ENCODE data around the gene RNF144B. TPM values are rescaled to one million over a fixed set of nuclear protein-coding genes. Genes with fewer than 3 reads are reported as not detected.
"Not testable (repeated sequence)": the region's sequence is repeated elsewhere in the genome, so short reads cannot be mapped to it uniquely, and the experiment has no call there.

The RNF144B gene
- total RNA-seq, 1 experiment from 2014 or later = 36.4 TPM

DNA sequence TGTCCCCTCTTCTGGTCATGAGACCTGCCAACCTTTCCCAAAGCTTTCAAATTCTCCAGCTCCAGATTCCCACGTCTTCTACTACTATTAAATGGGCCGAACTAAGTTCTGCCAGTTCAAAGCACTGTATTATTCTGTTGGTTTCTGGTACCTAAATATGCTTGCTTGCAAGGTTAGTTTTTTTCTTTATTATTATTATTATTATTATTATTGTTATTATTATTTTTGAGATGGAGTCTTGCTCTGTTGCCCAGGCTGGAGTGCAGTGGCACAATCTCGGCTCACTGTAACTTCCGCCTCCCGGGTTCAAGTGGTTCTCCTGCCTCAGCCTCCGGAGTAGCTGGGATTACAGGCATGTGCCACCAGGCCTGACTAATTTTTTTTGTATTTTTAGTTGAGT lies 17.8 kb downstream of the RNF144B start:
- not testable (repeated sequence) for H2AFZ ChIP-seq (ENCODE audit: low read length); H3K9ac ChIP-seq (ENCODE audit: low read length); H3K4me3 ChIP-seq (ENCODE audit: low read length); H3K27me3 ChIP-seq (ENCODE audit: low read length); DNase-seq; H3K27ac ChIP-seq (ENCODE audit: low read length); H3K4me2 ChIP-seq (ENCODE audit: low read depth, low read length, poor library complexity, severe bottlenecking); H3K9me2 ChIP-seq (replicated peaks; ENCODE audit: insufficient read depth, low read length); H3K9me3 ChIP-seq (ENCODE audit: low read length)
- H4K20me1 ChIP-seq (ENCODE audit: insufficient read depth, low read depth, low read length) = peaks cover 16% of the 10 kb centered on the region; the same call in 1 of the 2 replicates
- peaks cover 75% of the 10 kb centered on the region for H3K79me2 ChIP-seq (ENCODE audit: low read length)
- H3K4me1 ChIP-seq (ENCODE audit: low read length) = peaks cover 77% of the 10 kb centered on the region
- peaks cover 66% of the 10 kb centered on the region for H3K36me3 ChIP-seq (ENCODE audit: insufficient read depth, low read length)

DNA sequence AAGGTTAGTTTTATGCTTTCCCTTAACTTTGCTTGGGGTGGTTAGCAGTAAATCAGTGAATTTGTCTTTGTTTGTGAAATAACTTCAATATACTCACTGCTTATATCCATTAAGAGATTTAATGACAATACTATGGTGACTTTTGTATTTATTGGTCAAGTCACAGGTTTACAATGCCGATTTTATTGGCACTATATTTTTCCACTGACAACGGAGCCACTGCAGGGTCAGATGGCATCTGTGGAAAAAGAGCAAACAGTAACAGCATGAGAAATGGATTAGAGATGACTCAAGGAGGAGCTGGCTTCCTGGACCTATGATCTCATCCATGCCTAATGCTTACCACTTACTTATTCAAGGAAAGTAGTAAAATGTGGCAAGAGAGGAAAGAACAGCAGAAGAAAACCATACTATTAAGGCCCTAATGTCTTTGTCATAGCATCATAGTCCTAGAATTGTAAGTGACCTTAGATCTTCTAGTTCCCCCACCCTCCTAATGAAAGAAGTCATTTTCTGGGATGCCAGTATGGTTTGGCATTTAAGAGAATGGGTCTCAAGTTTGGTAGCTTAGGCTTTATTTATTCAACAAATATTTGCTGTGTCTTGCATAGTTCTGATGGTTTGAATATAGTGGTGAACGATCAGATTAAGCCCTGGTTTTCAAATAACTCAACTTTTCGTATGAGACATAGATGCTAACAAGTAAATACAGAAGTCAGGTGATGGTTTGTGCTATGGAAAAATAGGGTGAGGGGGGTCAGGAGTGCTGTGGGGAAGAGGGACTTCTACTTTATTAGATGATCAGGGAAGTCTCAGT lies 18.5 kb downstream of the RNF144B start:
- peaks cover 60% of the 10 kb centered on the region for H3K36me3 ChIP-seq (ENCODE audit: insufficient read depth, low read length)
- no peak overlapping the region for H3K4me2 ChIP-seq (ENCODE audit: low read depth, low read length, poor library complexity, severe bottlenecking)
- no peaks in the 10 kb centered on the region for H3K9me2 ChIP-seq (replicated peaks; ENCODE audit: insufficient read depth, low read length)

DNA sequence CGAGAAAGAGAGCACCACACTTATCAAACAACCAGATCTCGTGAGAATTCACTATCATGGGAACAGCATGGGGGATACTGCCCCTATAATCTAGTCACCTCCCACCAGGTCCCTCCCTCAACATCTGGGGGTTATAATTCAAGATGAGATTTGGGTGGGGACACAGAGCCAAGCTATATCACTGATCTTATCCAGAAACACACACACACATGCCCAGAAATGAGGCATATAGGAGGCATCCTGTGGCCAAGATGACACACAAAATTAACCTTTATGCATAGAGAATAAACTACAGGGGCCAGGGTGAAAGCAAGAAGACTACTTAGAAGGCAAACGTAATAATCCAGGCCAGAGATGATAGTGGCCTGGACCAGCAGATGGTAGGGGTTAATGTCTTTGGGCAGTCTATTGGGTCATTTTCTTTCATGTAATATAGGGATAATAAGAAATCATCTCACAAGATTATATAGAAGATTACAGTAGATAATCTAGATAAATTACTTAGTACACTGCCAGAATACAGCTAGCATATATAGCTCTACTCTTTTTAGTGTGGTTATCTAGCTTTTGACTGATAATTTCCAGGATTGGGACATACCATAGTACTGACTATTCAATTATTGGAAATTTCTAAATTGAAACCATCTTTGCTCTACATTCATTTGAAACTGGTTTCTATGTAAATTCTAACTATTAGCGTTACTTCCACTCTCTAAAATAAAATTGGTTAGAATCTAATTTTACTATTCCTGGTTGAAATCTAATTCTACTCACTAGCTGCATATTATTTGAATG lies 20.0 kb downstream of the RNF144B start:
- H3K4me3 ChIP-seq (ENCODE audit: low read length) = no peak overlapping the region
- peaks cover 73% of the 10 kb centered on the region for H3K79me2 ChIP-seq (ENCODE audit: low read length)
- H4K20me1 ChIP-seq (ENCODE audit: insufficient read depth, low read depth, low read length) = peaks cover 16% of the 10 kb centered on the region; the same call in 1 of the 2 replicates
- peaks cover 67% of the 10 kb centered on the region for H3K4me1 ChIP-seq (ENCODE audit: low read length)
- DNase-seq = peak; percentile 68
- H3K9me3 ChIP-seq (ENCODE audit: low read length) = no peaks in the 10 kb centered on the region
- H3K9me2 ChIP-seq (replicated peaks; ENCODE audit: insufficient read depth, low read length) = no peaks in the 10 kb centered on the region
- no peak overlapping the region for H2AFZ ChIP-seq (ENCODE audit: low read length)
- no peaks in the 10 kb centered on the region for H3K27me3 ChIP-seq (ENCODE audit: low read length)
- no peak overlapping the region for H3K27ac ChIP-seq (ENCODE audit: low read length)
- peak overlapping the region; percentile 33 for H3K4me2 ChIP-seq (ENCODE audit: low read depth, low read length, poor library complexity, severe bottlenecking)
- peaks cover 47% of the 10 kb centered on the region for H3K36me3 ChIP-seq (ENCODE audit: insufficient read depth, low read length)
- H3K9ac ChIP-seq (ENCODE audit: low read length) = no peak overlapping the region

More for the DNA sequence above, 18.5 kb downstream of the RNF144B start:
- H4K20me1 ChIP-seq (ENCODE audit: insufficient read depth, low read depth, low read length) = peaks cover 16% of the 10 kb centered on the region; the same call in 1 of the 2 replicates
- H2AFZ ChIP-seq (ENCODE audit: low read length) = no peak overlapping the region
- H3K4me3 ChIP-seq (ENCODE audit: low read length) = no peak overlapping the region
- H3K9ac ChIP-seq (ENCODE audit: low read length) = no peak overlapping the region
- H3K27me3 ChIP-seq (ENCODE audit: low read length) = no peaks in the 10 kb centered on the region
- H3K79me2 ChIP-seq (ENCODE audit: low read length) = peaks cover 77% of the 10 kb centered on the region
- no peak for DNase-seq
- H3K27ac ChIP-seq (ENCODE audit: low read length) = no peak overlapping the region
- H3K4me1 ChIP-seq (ENCODE audit: low read length) = peaks cover 76% of the 10 kb centered on the region
- no peaks in the 10 kb centered on the region for H3K9me3 ChIP-seq (ENCODE audit: low read length)

DNA sequence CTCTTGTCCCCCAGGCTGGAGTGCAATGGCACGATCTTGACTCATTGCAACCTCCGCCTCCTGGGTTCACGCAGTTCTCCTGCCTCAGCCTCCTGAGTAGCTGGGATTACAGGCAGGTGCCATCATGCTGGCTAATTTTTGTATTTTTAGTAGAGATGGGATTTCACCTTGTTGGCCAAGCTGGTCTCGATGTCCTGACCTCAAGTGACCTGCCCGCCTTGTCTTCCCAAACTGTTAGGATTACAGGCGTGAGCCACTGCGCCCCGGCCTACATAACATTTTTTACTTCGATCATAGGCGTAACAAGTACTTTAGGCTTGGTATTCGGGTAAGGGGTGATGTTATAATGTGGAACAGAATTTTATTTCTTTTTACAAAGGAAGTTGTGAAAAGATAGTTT lies 22.5 kb downstream of the RNF144B start:
- not testable (repeated sequence) for H3K4me2 ChIP-seq (ENCODE audit: low read depth, low read length, poor library complexity, severe bottlenecking); DNase-seq; H3K9ac ChIP-seq (ENCODE audit: low read length); H3K9me3 ChIP-seq (ENCODE audit: low read length); H3K9me2 ChIP-seq (replicated peaks; ENCODE audit: insufficient read depth, low read length); H3K27me3 ChIP-seq (ENCODE audit: low read length); H3K4me3 ChIP-seq (ENCODE audit: low read length); H3K27ac ChIP-seq (ENCODE audit: low read length); H2AFZ ChIP-seq (ENCODE audit: low read length)
- Histone ChIP-seq H3K79me2 (ENCODE audit: low read length) (peaks cover 73% of the 10 kb centered on the region), H3K4me1 (ENCODE audit: low read length) (peaks cover 72% of the 10 kb centered on the region), H4K20me1 (ENCODE audit: insufficient read depth, low read depth, low read length) (peaks cover 16% of the 10 kb centered on the region; the same call in 1 of the 2 replicates), H3K36me3 (ENCODE audit: insufficient read depth, low read length) (peaks cover 32% of the 10 kb centered on the region; the same call in 1 of the 2 replicates)

DNA sequence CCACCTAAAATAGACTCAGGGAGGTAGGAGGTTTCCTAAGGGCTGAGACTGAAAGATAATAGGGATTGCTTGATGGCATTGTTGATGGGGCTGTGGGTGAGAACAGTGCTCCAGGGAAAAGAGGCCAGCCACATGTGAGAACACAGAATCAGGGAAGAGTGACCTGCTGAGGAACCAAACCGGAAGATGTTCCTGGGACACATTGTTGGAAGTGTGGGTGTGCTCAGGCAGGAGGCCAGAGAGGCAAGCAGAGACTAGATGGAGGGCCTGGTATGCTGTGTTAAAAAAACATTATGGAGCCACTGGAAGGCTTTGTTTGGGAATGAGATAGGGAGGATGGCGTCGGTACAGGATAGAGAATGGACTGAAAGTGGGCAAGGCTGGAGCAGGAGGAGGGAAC lies 23.3 kb downstream of the RNF144B start:
- H3K9ac ChIP-seq (ENCODE audit: low read length) = no peak overlapping the region
- peaks cover 76% of the 10 kb centered on the region for H3K79me2 ChIP-seq (ENCODE audit: low read length)
- no peak overlapping the region for H3K27ac ChIP-seq (ENCODE audit: low read length)
- no peaks in the 10 kb centered on the region for H3K9me3 ChIP-seq (ENCODE audit: low read length)
- no peak overlapping the region for H2AFZ ChIP-seq (ENCODE audit: low read length)
- no peaks in the 10 kb centered on the region for H3K9me2 ChIP-seq (replicated peaks; ENCODE audit: insufficient read depth, low read length)
- H3K4me3 ChIP-seq (ENCODE audit: low read length) = no peak overlapping the region
- H3K4me1 ChIP-seq (ENCODE audit: low read length) = peaks cover 71% of the 10 kb centered on the region
- no peak for DNase-seq
- peaks cover 32% of the 10 kb centered on the region for H3K36me3 ChIP-seq (ENCODE audit: insufficient read depth, low read length)
- no peak overlapping the region for H3K4me2 ChIP-seq (ENCODE audit: low read depth, low read length, poor library complexity, severe bottlenecking)
- H3K27me3 ChIP-seq (ENCODE audit: low read length) = no peaks in the 10 kb centered on the region
- peaks cover 15% of the 10 kb centered on the region; the same call in 1 of the 2 replicates for H4K20me1 ChIP-seq (ENCODE audit: insufficient read depth, low read depth, low read length)

DNA sequence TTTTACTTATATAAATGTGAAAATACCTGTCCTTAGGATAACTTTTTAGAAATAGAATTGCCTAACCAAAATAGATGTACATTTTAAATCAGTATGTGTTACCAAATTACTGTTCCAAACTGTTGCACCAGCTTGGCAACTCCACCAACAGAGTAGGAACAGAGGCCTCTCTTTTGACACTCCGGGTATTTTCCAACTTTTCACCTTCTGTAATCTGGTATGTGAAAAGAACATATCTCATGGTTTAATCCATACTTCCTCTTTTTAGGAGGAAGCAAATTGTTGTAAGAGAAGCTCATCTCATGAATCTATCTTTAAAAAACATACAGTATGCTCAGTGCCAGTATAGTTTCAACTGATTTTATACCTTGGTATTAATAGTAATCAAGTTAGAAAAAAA lies 24.9 kb downstream of the RNF144B start:
- Histone ChIP-seq H4K20me1 (ENCODE audit: insufficient read depth, low read depth, low read length) (peaks cover 4% of the 10 kb centered on the region; the same call in 1 of the 2 replicates), H3K9me2 (replicated peaks; ENCODE audit: insufficient read depth, low read length) (no peaks in the 10 kb centered on the region), H3K79me2 (ENCODE audit: low read length) (peaks cover 75% of the 10 kb centered on the region), H3K27me3 (ENCODE audit: low read length) (no peaks in the 10 kb centered on the region), H2AFZ (ENCODE audit: low read length) (no peak overlapping the region), H3K9me3 (ENCODE audit: low read length) (no peaks in the 10 kb centered on the region), H3K4me2 (ENCODE audit: low read depth, low read length, poor library complexity, severe bottlenecking) (peak overlapping the region; percentile 11), H3K9ac (ENCODE audit: low read length) (no peak overlapping the region), H3K36me3 (ENCODE audit: insufficient read depth, low read length) (peaks cover 22% of the 10 kb centered on the region), H3K4me3 (ENCODE audit: low read length) (no peak overlapping the region), H3K27ac (ENCODE audit: low read length) (peak overlapping the region; percentile 64), H3K4me1 (ENCODE audit: low read length) (peaks cover 55% of the 10 kb centered on the region)
- DNase-seq = no peak

DNA sequence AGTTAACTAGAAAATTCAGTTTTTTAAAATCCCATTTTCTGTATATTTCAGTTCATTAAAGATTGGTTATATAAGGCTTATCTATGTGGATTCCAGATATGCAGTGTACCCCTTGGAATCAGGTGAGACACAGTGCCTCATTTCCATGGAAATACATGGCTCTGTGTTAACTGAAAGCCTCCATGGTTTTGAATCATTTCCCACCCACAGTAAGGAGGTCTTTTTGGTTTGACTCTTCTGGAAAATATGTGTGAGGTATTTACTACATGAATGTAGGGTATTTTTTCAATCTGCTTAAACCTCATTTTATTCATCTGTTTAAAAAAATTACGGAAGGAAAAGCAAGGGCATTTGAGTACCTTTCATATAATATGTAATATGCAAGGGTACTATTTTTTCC lies 25.5 kb downstream of the RNF144B start:
- peaks cover 76% of the 10 kb centered on the region for H3K79me2 ChIP-seq (ENCODE audit: low read length)
- peaks cover 27% of the 10 kb centered on the region for H3K36me3 ChIP-seq (ENCODE audit: insufficient read depth, low read length)
- peak overlapping the region; percentile 64 for H3K27ac ChIP-seq (ENCODE audit: low read length)

DNA sequence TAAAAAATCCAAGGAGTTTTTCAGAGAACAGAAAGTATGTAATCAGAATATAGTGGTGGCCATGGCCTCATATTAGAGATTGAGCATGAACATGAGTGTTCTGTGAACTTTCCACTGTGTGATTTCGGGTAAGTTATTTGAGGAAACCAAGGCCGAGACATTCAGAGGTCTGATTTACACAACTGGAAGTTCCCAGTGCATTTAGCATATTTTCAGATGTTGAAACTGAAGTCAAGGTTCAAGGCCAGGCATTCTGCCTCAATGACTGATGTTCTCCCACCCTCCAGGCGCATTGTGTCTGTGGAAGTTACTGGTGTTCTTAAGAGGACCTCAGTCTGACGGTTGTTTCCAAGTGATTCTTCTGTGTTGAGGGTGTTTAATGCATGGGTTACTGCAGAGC lies 26.2 kb downstream of the RNF144B start:
- H3K4me3 ChIP-seq (ENCODE audit: low read length) = no peak overlapping the region
- H3K27me3 ChIP-seq (ENCODE audit: low read length) = no peaks in the 10 kb centered on the region
- H3K4me2 ChIP-seq (ENCODE audit: low read depth, low read length, poor library complexity, severe bottlenecking) = no peak overlapping the region
- peaks cover 50% of the 10 kb centered on the region for H3K4me1 ChIP-seq (ENCODE audit: low read length)
- H3K27ac ChIP-seq (ENCODE audit: low read length) = no peak overlapping the region
- H2AFZ ChIP-seq (ENCODE audit: low read length) = no peak overlapping the region
- peaks cover 80% of the 10 kb centered on the region for H3K79me2 ChIP-seq (ENCODE audit: low read length)
- H3K9ac ChIP-seq (ENCODE audit: low read length) = no peak overlapping the region
- no peaks in the 10 kb centered on the region for H3K9me3 ChIP-seq (ENCODE audit: low read length)
- DNase-seq = no peak
- no peaks in the 10 kb centered on the region for H3K9me2 ChIP-seq (replicated peaks; ENCODE audit: insufficient read depth, low read length)
- peaks cover 4% of the 10 kb centered on the region; the same call in 1 of the 2 replicates for H4K20me1 ChIP-seq (ENCODE audit: insufficient read depth, low read depth, low read length)
- H3K36me3 ChIP-seq (ENCODE audit: insufficient read depth, low read length) = peaks cover 25% of the 10 kb centered on the region

More for the DNA sequence above, 25.5 kb downstream of the RNF144B start:
- Histone ChIP-seq H3K9ac (ENCODE audit: low read length) (no peak overlapping the region), H3K9me2 (replicated peaks; ENCODE audit: insufficient read depth, low read length) (no peaks in the 10 kb centered on the region), H2AFZ (ENCODE audit: low read length) (no peak overlapping the region), H3K9me3 (ENCODE audit: low read length) (no peaks in the 10 kb centered on the region), H3K27me3 (ENCODE audit: low read length) (no peaks in the 10 kb centered on the region), H3K4me3 (ENCODE audit: low read length) (no peak overlapping the region), H3K4me1 (ENCODE audit: low read length) (peaks cover 55% of the 10 kb centered on the region), H4K20me1 (ENCODE audit: insufficient read depth, low read depth, low read length) (peaks cover 4% of the 10 kb centered on the region; the same call in 1 of the 2 replicates), H3K4me2 (ENCODE audit: low read depth, low read length, poor library complexity, severe bottlenecking) (no peak overlapping the region)
- no peak for DNase-seq
